Smooth muscle cell of the brain vasculature (primary cell): ENCODE data around the gene NTHL1.

Source experiments
- DNase-seq: peaks from one replicate; pipeline ENCODE4 v3.0.0-alpha.2; 2012; ENCODE audit warnings: low read depth, low spot score

NTHL1 gene

GRCh38 chr16:2066139-2066538 lies 18.5 kb upstream of the NTHL1 start:
- no peak for DNase-seq

- no peak for DNase-seq
Measured at GRCh38 chr16:2064368-2064945, 16.8 kb upstream of the NTHL1 start.

GRCh38 chr16:2063861-2064260 lies 16.2 kb upstream of the NTHL1 start:
- DNase-seq = no peak

GRCh38 chr16:2062801-2063200 lies 15.2 kb upstream of the NTHL1 start:
- DNase-seq = no peak

- DNase-seq = no peak
Measured at GRCh38 chr16:2061526-2061925, 13.9 kb upstream of the NTHL1 start.

GRCh38 chr16:2061023-2061422 lies 13.4 kb upstream of the NTHL1 start:
- DNase-seq = no peak

GRCh38 chr16:2060346-2060745 lies 12.7 kb upstream of the NTHL1 start:
- no peak for DNase-seq

GRCh38 chr16:2058872-2059271 lies 11.2 kb upstream of the NTHL1 start:
- no peak for DNase-seq

GRCh38 chr16:2058420-2058819 lies 10.8 kb upstream of the NTHL1 start:
- no peak for DNase-seq

- DNase-seq = no peak
Measured at GRCh38 chr16:2057438-2057837, 9.8 kb upstream of the NTHL1 start.

- DNase-seq = no peak
Measured at GRCh38 chr16:2056681-2057407, 9.2 kb upstream of the NTHL1 start.

- no peak for DNase-seq
Measured at GRCh38 chr16:2056077-2056476, 8.4 kb upstream of the NTHL1 start.

- DNase-seq = no peak
Measured at GRCh38 chr16:2054543-2055245, 7.1 kb upstream of the NTHL1 start.

GRCh38 chr16:2053897-2054296 lies 6.3 kb upstream of the NTHL1 start:
- no peak for DNase-seq

- DNase-seq = no peak
Measured at GRCh38 chr16:2053211-2053610, 5.6 kb upstream of the NTHL1 start.

- DNase-seq = no peak
Measured at GRCh38 chr16:2048116-2048543, 496 bp upstream of the NTHL1 start.

GRCh38 chr16:2046893-2047329 lies 723 bp downstream of the NTHL1 start:
- DNase-seq = no peak

GRCh38 chr16:2045965-2046892 lies 1.4 kb downstream of the NTHL1 start:
- no peak for DNase-seq

GRCh38 chr16:2044541-2044940 lies 3.1 kb downstream of the NTHL1 start:
- DNase-seq = no peak

- DNase-seq = no peak
Measured at GRCh38 chr16:2043667-2044451, 3.8 kb downstream of the NTHL1 start.
